SK-N-SH (cell line): Measurements from ENCODE around the gene CYCS. TPM values are rescaled to one million over a fixed set of nuclear protein-coding genes. Genes with fewer than 3 reads are reported as not detected.
"Not testable (repeated sequence)": the region's sequence is repeated elsewhere in the genome, so short reads cannot be mapped to it uniquely, and the experiment has no call there.

ENCODE experiments used
- CTCF ChIA-PET: fragments of 300-600, 350-600 bp; formaldehyde crosslinking; extraction: SDS; loops from one replicate; lab custom pipeline; 2021; lab: Yijun Ruan, JAX
- POLR2A ChIA-PET: fragments of 350-600 bp; sonication (Branson Sonifier 250); formaldehyde crosslinking; extraction: SDS; loops from one replicate; lab custom pipeline; 2020; ENCODE audit warnings: antibody characterized with exemption, inconsistent platforms; lab: Yijun Ruan, JAX
- DNase-seq: peaks from one replicate; pipeline ENCODE4 v3.0.0; 2012
- H2AFZ ChIP-seq: fragments of 200-600 bp; sonication (generic); 2 replicates; pipeline ENCODE4 v1.8.1; 2016; ENCODE audit warnings: antibody characterized with exemption, mild to moderate bottlenecking, low read depth
- H3F3A ChIP-seq: fragments of 200-600 bp; sonication (generic); replicated peaks from 2 replicates; pipeline ENCODE3; 2016; ENCODE audit warnings: antibody characterized with exemption, mild to moderate bottlenecking; ENCODE audit not compliant: insufficient read depth
- H3K27ac ChIP-seq, 2 experiments: fragments of 200-500 bp in 1 of 2; fragments of 200-600 bp in 1 of 2; sonication (Bioruptor generic) in 1 of 2; sonication (generic), shearing (Covaris generic) in 1 of 2; 2 replicates each; pipeline versions ENCODE4 v1.5.1 to v1.6.1; 2014 to 2016; ENCODE audit warnings: low read depth in 2 of 2, inconsistent platforms in 1 of 2, low read length in 1 of 2, mild to moderate bottlenecking in 1 of 2, mixed read lengths in 1 of 2
- H3K27me3 ChIP-seq: fragments of 200-600 bp; sonication (generic), shearing (Covaris generic); 2 replicates; pipeline ENCODE4 v1.6.1; 2016; ENCODE audit warnings: mixed run types; ENCODE audit not compliant: insufficient read depth
- H3K36me3 ChIP-seq, 2 experiments: fragments of 200-500 bp in 1 of 2; fragments of 200-600 bp in 1 of 2; sonication (Bioruptor generic) in 1 of 2; sonication (generic) in 1 of 2; replicated peaks in 1 of 2; 2 replicates each; pipeline versions ENCODE3 to v1.5.1; 2014 to 2016; ENCODE audit warnings: low read length in 1 of 2, mild to moderate bottlenecking in 1 of 2; ENCODE audit not compliant: insufficient read depth in 2 of 2, control insufficient read depth in 1 of 2
- H3K4me1 ChIP-seq, 2 experiments: fragments of 200-500 bp in 1 of 2; fragments of 200-600 bp in 1 of 2; sonication (Bioruptor generic) in 1 of 2; sonication (generic), shearing (Covaris generic) in 1 of 2; 2 replicates each; pipeline versions ENCODE4 v1.5.1 to v1.6.1; 2014 to 2016; ENCODE audit warnings: low read depth in 1 of 2, low read length in 1 of 2, mixed run types in 1 of 2; ENCODE audit not compliant: insufficient read depth in 2 of 2, control insufficient read depth in 1 of 2
- H3K4me2 ChIP-seq: fragments of 200-600 bp; sonication (generic), shearing (Covaris generic); 2 replicates; pipeline ENCODE4 v1.6.1; 2017; ENCODE audit warnings: mixed run types
- H3K4me3 ChIP-seq, 2 experiments: fragments of 200-500 bp in 1 of 2; fragments of 200-600 bp in 1 of 2; sonication (Bioruptor generic) in 1 of 2; sonication (generic), shearing (Covaris generic) in 1 of 2; 2 replicates each; pipeline versions ENCODE4 v1.5.1 to v1.8.1; 2014 to 2016; ENCODE audit warnings: low read depth in 2 of 2, inconsistent platforms in 1 of 2, low read length in 1 of 2, mild to moderate bottlenecking in 1 of 2, mixed read lengths in 1 of 2, moderate library complexity in 1 of 2
- H3K79me2 ChIP-seq: fragments of 200-600 bp; sonication (generic); 2 replicates; pipeline ENCODE4 v1.8.1; 2017; ENCODE audit warnings: mild to moderate bottlenecking; ENCODE audit not compliant: insufficient read depth
- H3K9ac ChIP-seq: fragments of 200-600 bp; sonication (generic); 2 replicates; pipeline ENCODE4 v1.6.1; 2017; ENCODE audit warnings: mixed run types
- H3K9me2 ChIP-seq: fragments of 200-600 bp; sonication (generic); 2 replicates; pipeline ENCODE4 v1.6.1; 2017; ENCODE audit warnings: mixed run types
- H3K9me3 ChIP-seq: fragments of 200-600 bp; sonication (generic); 2 replicates; pipeline ENCODE4 v1.6.1; 2017; ENCODE audit warnings: mixed run types, mild to moderate bottlenecking, moderate library complexity
- H4K20me1 ChIP-seq: fragments of 200-600 bp; sonication (generic); 2 replicates; pipeline ENCODE4 v1.6.1; 2017; ENCODE audit warnings: mild to moderate bottlenecking, mixed run types; ENCODE audit not compliant: insufficient read depth
- CTCF ChIP-seq: fragments of 200-600 bp; sonication (generic); IDR thresholded peaks from 2 replicates; pipeline ENCODE4 v1.6.1; 2017; ENCODE audit warnings: antibody characterized with exemption, mild to moderate bottlenecking, moderate library complexity
- FOXM1 ChIP-seq: IDR thresholded peaks from 2 replicates; pipeline ENCODE4 v1.4.0; 2012; ENCODE audit warnings: low read depth, mild to moderate bottlenecking
- GATA2 ChIP-seq: sonication (generic); formaldehyde crosslinking; IDR thresholded peaks from 2 replicates; pipeline ENCODE4 v1.5.0; 2020; ENCODE audit warnings: mild to moderate bottlenecking, missing genetic modification reagents
- JUND ChIP-seq: IDR thresholded peaks from 2 replicates; pipeline ENCODE4 v1.4.0; 2012
- NRF1 ChIP-seq: IDR thresholded peaks from 2 replicates; pipeline ENCODE4 v1.6.1; 2012; ENCODE audit warnings: low read depth, mild to moderate bottlenecking, low read length
- RAD21 ChIP-seq: IDR thresholded peaks from 2 replicates; pipeline ENCODE4 v1.6.1; 2012; ENCODE audit warnings: mild to moderate bottlenecking, low read length
- SMC3 ChIP-seq: IDR thresholded peaks from 2 replicates; pipeline ENCODE4 v1.6.1; 2012; ENCODE audit warnings: low read depth, low read length, improper control_type of control experiment
- TEAD4 ChIP-seq: IDR thresholded peaks from 2 replicates; pipeline ENCODE4 v1.4.0; 2012; ENCODE audit warnings: mild to moderate bottlenecking, borderline replicate concordance; ENCODE audit not compliant: insufficient read depth
- WGBS: methylation state at CpG from one replicate; pipeline ENCODE4 v1.1.6; 2017; ENCODE audit warnings: low lambda C conversion rate; 5-methylcytosine and 5-hydroxymethylcytosine counted together
- polyA plus RNA-seq, 3 experiments: library from polyadenylated mRNA; depleted of rRNA; stranded (reverse); fragments of >200 nt; gene quantifications; 2 replicates each; pipeline ENCODE4 v1.2.3, GENCODE V29; 2012

Gene CYCS
- polyA plus RNA-seq, 1 of the 3 experiments (the other 2 are of a cell fraction): 22.9 TPM

GRCh38 chr7:25168145-25168544 lies 43.1 kb upstream of the CYCS start (continued):
- TF ChIP-seq GATA2 (CRISPR knock-in tag): no peak
- no peak for TF ChIP-seq NRF1
- TF ChIP-seq TEAD4: no peak

- TF ChIP-seq FOXM1 (no peak), JUND (no peak)
- WGBS: 78% methylated on average over 3 of the region's 3 CpGs
- CTCF ChIA-PET: interaction anchor here (1.0 kb wide), 1 partner anchor 72 kb away, joined by 3 read pairs; no protein-coding TSS in a partner anchor
- Histone ChIP-seq H3K27me3 (no peaks in the 10 kb centered on the region), H3K4me1 (no peaks in the 10 kb centered on the region; a peak in 1 of 4 replicates), H3K4me3 (no peak overlapping the region), H2AFZ (no peak overlapping the region), H3K9me2 (no peaks in the 10 kb centered on the region), H3K36me3 (no peaks in the 10 kb centered on the region), H3K9me3 (no peaks in the 10 kb centered on the region), H3K27ac (no peak overlapping the region), H3K79me2 (no peaks in the 10 kb centered on the region), H3K9ac (no peak overlapping the region), H4K20me1 (no peaks in the 10 kb centered on the region), H3F3A (no peaks in the 10 kb centered on the region), H3K4me2 (no peak overlapping the region)
- POLR2A ChIA-PET: no interaction called here
- DNase-seq: no peak
Observed at GRCh38 chr7:25167262-25167843, 42.3 kb upstream of the CYCS start.

GRCh38 chr7:25159983-25160596 lies 35.0 kb upstream of the CYCS start:
- H3K27me3 ChIP-seq, H3K4me2 ChIP-seq, H2AFZ ChIP-seq, H3K9ac ChIP-seq, H3K79me2 ChIP-seq, H3K36me3 ChIP-seq, H3K9me2 ChIP-seq, H3K4me1 ChIP-seq, H3K9me3 ChIP-seq, H3K27ac ChIP-seq, H3K4me3 ChIP-seq, H4K20me1 ChIP-seq, POLR2A ChIA-PET: not testable (repeated sequence)
- DNase-seq: peak; percentile 65
- 41% methylated on average over 11 of the region's 11 CpGs for WGBS
- TF ChIP-seq CTCF (peak; percentile 78), SMC3 (peak; percentile 32; the same call in 1 of the 2 replicates), RAD21 (peak; percentile 67)
- CTCF ChIA-PET: interaction anchor here (0.6 to 4.1 kb wide), 21 partner anchors 10 to 348 kb away, joined by 3 to 24 read pairs (median 4); partner anchors contain the start of gene CYCS
- H3F3A ChIP-seq: peaks cover 10% of the 10 kb centered on the region
